K562 (cell line): Measurements from ENCODE around the gene PCDH1. TPM values are rescaled to one million over a fixed set of nuclear protein-coding genes. Genes with fewer than 3 reads are reported as not detected.

Experiments used
- BDP1 ChIP-seq: IDR thresholded peaks from 3 replicates; pipeline ENCODE4 v1.6.1; 2011; ENCODE audit not compliant: insufficient read length, insufficient read depth
- BRD9 ChIP-seq: fragments of 450-650 bp; IDR thresholded peaks from 2 replicates; pipeline ENCODE4 v1.6.1; 2018; ENCODE audit warnings: low read depth; ENCODE audit not compliant: partially characterized antibody
- DMBX1 ChIP-seq: fragments of 250-450 bp; sonication (Bioruptor Pico); IDR thresholded peaks from 2 replicates; pipeline ENCODE4 v1.8.0; 2022; ENCODE audit warnings: inconsistent platforms, mild to moderate bottlenecking, moderate library complexity, borderline replicate concordance
- EGR1 ChIP-seq: fragments of 450-650 bp; conservative IDR thresholded peaks from 2 replicates; pipeline ENCODE4 v1.6.1; 2017; ENCODE audit warnings: mild to moderate bottlenecking
- GABPA ChIP-seq: fragments of 200-800 bp; sonication (Bioruptor generic); conservative IDR thresholded peaks from 2 replicates; pipeline ENCODE4 v1.6.1; 2016; ENCODE audit warnings: low read depth, missing genetic modification characterization, missing compliant biosample characterization
- HDGF ChIP-seq: fragments of 450-650 bp; IDR thresholded peaks from 2 replicates; pipeline ENCODE4 v1.6.1; 2016
- IFI16 ChIP-seq: fragments of 250-450 bp; sonication (Bioruptor Pico); IDR thresholded peaks from 2 replicates; pipeline ENCODE4 v2.1.2; 2022; ENCODE audit warnings: mild to moderate bottlenecking, inconsistent platforms
- MEIS2 ChIP-seq: fragments of 450-650 bp; IDR thresholded peaks from 2 replicates; pipeline ENCODE4 v1.6.1; 2014; ENCODE audit warnings: mild to moderate bottlenecking; ENCODE audit not compliant: partially characterized antibody
- RFX5 ChIP-seq: IDR thresholded peaks from 2 replicates; pipeline ENCODE4 v1.6.1; 2011; ENCODE audit warnings: low read depth, mild to moderate bottlenecking, improper control_type of control experiment, low read length
- SMAD1 ChIP-seq: fragments of 150-350 bp; IDR thresholded peaks from 2 replicates; pipeline ENCODE4 v1.6.1; 2014; ENCODE audit warnings: low read length, low read depth; ENCODE audit not compliant: partially characterized antibody
- TAL1 ChIP-seq: fragments of 450-650 bp; IDR thresholded peaks from 2 replicates; pipeline ENCODE4 v1.6.1; 2016; ENCODE audit warnings: mild to moderate bottlenecking
- TOE1 ChIP-seq, 2 experiments: fragments of 450-650 bp in 1 of 2; sonication (generic) in 1 of 2; formaldehyde crosslinking in 1 of 2; IDR thresholded peaks; 2 replicates each; pipeline versions ENCODE4 v1.7.1 to v1.8.0; 2016 to 2022; ENCODE audit warnings: borderline replicate concordance in 2 of 2, mild to moderate bottlenecking in 2 of 2, antibody characterized with exemption in 1 of 2, inconsistent platforms in 1 of 2, low read depth in 1 of 2, missing genetic modification reagents in 1 of 2, moderate library complexity in 1 of 2
- ZNF224 ChIP-seq: sonication (generic); formaldehyde crosslinking; IDR thresholded peaks from 2 replicates; pipeline ENCODE4 v1.8.0; 2022; ENCODE audit warnings: mild to moderate bottlenecking, missing genetic modification reagents
- ZNF347 ChIP-seq: fragments of 450-650 bp; formaldehyde crosslinking; IDR thresholded peaks from 2 replicates; pipeline ENCODE4 v1.4.0; 2020; ENCODE audit warnings: low read depth, mild to moderate bottlenecking, moderate library complexity
- ZNF76 ChIP-seq: fragments of 250-450 bp; sonication (Bioruptor Pico); IDR thresholded peaks from 2 replicates; pipeline ENCODE4 v1.4.0; 2020; ENCODE audit warnings: mild to moderate bottlenecking, moderate library complexity, borderline replicate concordance
- polyA plus RNA-seq, 8 experiments: library from polyadenylated mRNA; depleted of rRNA in 4 of 8; stranded (reverse) in 5 of 8; unstranded in 3 of 8; fragments of >200 nt; fragmentation: Nextera tagmentation in 2 of 8; fragmentation: Illumina TruSeq in 1 of 8; extraction: Ambion mirVana in 2 of 8; extraction: Trizol in 1 of 8; gene quantifications; 2 replicates each; pipeline versions ENCODE4 v1.2.1 to v1.2.3, GENCODE V29; 2011 to 2014; ENCODE audit warnings: inconsistent platforms in 1 of 8, missing spikeins in 1 of 8
- total RNA-seq, 7 experiments: library from RNA; depleted of rRNA in 6 of 7; stranded (reverse); fragments of >200 nt in 6 of 7; fragmentation: Illumina TruSeq in 2 of 7; extraction: Trizol in 2 of 7; gene quantifications; 2 replicates each; pipeline versions ENCODE4 v1.2.1 to v1.2.3, GENCODE V29; 2011 to 2021; ENCODE audit warnings: low replicate concordance in 1 of 7
- TF ChIP-seq, protein P1 (sequence below): conservative IDR thresholded peaks from 2 replicates; pipeline ENCODE4 v1.6.1; 2011; ENCODE audit warnings: low read depth, mild to moderate bottlenecking, low read length; ENCODE audit not compliant: control insufficient read depth
- TF ChIP-seq, protein P2 (sequence below): sonication (generic); formaldehyde crosslinking; IDR thresholded peaks from 2 replicates; pipeline ENCODE4 v1.8.0; 2023; ENCODE audit warnings: mild to moderate bottlenecking, missing genetic modification reagents
- TF ChIP-seq, protein P3 (sequence below): sonication (generic); formaldehyde crosslinking; IDR thresholded peaks from 2 replicates; pipeline ENCODE4 v1.8.1; 2023; ENCODE audit warnings: mild to moderate bottlenecking, missing genetic modification reagents
- TF ChIP-seq, protein P4 (sequence below): fragments of 250-450 bp; sonication (Bioruptor Pico); IDR thresholded peaks from 2 replicates; pipeline ENCODE4 v1.8.0; 2022; ENCODE audit warnings: moderate library complexity, mild to moderate bottlenecking, inconsistent platforms
- TF ChIP-seq, protein P5 (sequence below): fragments of 250-450 bp; sonication (Bioruptor Pico); IDR thresholded peaks from 2 replicates; pipeline ENCODE4 v1.8.0; 2021; ENCODE audit warnings: borderline replicate concordance, mild to moderate bottlenecking, moderate library complexity; ENCODE audit not compliant: poor library complexity, severe bottlenecking

The PCDH1 gene
- total and polyA plus RNA-seq, 9 of the 15 experiments (the other 6 are each of a cell fraction or from before 2014, with no cell fraction given) = 0.11 to 3.6 (median 1.9) TPM; not detected in 1

DNA sequence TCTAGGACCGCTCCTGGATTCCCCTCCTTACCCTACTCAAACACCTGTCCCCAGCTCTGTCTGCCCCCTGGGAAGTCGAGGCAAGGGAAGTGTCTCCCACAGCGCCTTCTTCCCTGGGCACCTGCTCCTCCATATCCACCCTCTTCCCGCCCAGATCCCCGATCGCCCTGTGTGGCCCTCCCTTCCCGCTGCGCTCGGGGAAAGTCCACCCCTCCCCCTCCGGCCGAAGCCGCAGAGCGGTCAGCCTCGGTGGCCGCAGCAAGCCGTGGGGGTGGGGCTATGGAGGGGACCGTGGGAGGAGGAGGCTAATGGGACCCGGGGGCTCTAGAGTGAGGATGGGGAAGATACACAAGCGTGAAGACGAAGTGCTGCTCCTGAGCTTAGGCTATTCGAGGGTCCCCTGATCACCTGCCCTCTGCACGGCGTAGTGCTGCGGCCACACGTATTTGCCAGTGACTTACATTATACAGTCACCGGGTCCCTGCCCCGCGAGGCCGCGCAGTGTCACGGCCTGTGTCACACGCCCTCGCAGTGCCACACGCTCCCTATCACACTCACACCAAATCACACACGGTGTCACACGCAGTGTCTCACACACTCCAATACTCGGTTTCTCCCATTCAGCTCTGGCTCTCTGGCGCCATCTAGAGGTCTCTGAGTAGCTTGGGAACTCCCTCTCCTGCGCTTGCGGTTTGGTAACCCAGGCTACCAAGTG, 658 bp upstream of the PCDH1 start (continued):
- TF ChIP-seq, protein P1, sequence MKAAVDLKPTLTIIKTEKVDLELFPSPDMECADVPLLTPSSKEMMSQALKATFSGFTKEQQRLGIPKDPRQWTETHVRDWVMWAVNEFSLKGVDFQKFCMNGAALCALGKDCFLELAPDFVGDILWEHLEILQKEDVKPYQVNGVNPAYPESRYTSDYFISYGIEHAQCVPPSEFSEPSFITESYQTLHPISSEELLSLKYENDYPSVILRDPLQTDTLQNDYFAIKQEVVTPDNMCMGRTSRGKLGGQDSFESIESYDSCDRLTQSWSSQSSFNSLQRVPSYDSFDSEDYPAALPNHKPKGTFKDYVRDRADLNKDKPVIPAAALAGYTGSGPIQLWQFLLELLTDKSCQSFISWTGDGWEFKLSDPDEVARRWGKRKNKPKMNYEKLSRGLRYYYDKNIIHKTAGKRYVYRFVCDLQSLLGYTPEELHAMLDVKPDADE = no peak
- no peak for TF ChIP-seq BDP1
- TF ChIP-seq ZNF76 (CRISPR knock-in tag) = no peak
- TF ChIP-seq, protein P2, sequence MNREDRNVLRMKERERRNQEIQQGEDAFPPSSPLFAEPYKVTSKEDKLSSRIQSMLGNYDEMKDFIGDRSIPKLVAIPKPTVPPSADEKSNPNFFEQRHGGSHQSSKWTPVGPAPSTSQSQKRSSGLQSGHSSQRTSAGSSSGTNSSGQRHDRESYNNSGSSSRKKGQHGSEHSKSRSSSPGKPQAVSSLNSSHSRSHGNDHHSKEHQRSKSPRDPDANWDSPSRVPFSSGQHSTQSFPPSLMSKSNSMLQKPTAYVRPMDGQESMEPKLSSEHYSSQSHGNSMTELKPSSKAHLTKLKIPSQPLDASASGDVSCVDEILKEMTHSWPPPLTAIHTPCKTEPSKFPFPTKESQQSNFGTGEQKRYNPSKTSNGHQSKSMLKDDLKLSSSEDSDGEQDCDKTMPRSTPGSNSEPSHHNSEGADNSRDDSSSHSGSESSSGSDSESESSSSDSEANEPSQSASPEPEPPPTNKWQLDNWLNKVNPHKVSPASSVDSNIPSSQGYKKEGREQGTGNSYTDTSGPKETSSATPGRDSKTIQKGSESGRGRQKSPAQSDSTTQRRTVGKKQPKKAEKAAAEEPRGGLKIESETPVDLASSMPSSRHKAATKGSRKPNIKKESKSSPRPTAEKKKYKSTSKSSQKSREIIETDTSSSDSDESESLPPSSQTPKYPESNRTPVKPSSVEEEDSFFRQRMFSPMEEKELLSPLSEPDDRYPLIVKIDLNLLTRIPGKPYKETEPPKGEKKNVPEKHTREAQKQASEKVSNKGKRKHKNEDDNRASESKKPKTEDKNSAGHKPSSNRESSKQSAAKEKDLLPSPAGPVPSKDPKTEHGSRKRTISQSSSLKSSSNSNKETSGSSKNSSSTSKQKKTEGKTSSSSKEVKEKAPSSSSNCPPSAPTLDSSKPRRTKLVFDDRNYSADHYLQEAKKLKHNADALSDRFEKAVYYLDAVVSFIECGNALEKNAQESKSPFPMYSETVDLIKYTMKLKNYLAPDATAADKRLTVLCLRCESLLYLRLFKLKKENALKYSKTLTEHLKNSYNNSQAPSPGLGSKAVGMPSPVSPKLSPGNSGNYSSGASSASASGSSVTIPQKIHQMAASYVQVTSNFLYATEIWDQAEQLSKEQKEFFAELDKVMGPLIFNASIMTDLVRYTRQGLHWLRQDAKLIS (CRISPR knock-in tag) = no peak
- TF ChIP-seq RFX5 = no peak
- TF ChIP-seq GABPA (tag) = no peak
- TF ChIP-seq, protein P3, sequence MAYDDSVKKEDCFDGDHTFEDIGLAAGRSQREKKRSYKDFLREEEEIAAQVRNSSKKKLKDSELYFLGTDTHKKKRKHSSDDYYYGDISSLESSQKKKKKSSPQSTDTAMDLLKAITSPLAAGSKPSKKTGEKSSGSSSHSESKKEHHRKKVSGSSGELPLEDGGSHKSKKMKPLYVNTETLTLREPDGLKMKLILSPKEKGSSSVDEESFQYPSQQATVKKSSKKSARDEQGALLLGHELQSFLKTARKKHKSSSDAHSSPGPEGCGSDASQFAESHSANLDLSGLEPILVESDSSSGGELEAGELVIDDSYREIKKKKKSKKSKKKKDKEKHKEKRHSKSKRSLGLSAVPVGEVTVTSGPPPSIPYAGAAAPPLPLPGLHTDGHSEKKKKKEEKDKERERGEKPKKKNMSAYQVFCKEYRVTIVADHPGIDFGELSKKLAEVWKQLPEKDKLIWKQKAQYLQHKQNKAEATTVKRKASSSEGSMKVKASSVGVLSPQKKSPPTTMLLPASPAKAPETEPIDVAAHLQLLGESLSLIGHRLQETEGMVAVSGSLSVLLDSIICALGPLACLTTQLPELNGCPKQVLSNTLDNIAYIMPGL (CRISPR knock-in tag) = no peak
- no peak for TF ChIP-seq DMBX1 (CRISPR knock-in tag)
- 0 out of 2 replicates have a peak, but pooled peaks have one; percentile 22 for TF ChIP-seq TOE1 (IDR thresholded peaks at IDR 0.05; ENCODE audit: borderline replicate concordance)
- no peak for TF ChIP-seq TOE1 (CRISPR knock-in tag; IDR thresholded peaks at IDR 0.05; ENCODE audit: borderline replicate concordance, low read depth)
- no peak for TF ChIP-seq SMAD1
- TF ChIP-seq, protein P4, sequence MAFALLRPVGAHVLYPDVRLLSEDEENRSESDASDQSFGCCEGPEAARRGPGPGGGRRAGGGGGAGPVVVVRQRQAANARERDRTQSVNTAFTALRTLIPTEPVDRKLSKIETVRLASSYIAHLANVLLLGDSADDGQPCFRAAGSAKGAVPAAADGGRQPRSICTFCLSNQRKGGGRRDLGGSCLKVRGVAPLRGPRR (CRISPR knock-in tag) = no peak
- TF ChIP-seq BRD9 = no peak
- peak; percentile 16 for TF ChIP-seq MEIS2
- TF ChIP-seq ZNF224 = no peak
- TF ChIP-seq, protein P5, sequence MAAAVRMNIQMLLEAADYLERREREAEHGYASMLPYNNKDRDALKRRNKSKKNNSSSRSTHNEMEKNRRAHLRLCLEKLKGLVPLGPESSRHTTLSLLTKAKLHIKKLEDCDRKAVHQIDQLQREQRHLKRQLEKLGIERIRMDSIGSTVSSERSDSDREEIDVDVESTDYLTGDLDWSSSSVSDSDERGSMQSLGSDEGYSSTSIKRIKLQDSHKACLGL (CRISPR knock-in tag) = no peak
- no peak for TF ChIP-seq TAL1
- TF ChIP-seq IFI16 (CRISPR knock-in tag) = no peak
- TF ChIP-seq HDGF = no peak
- TF ChIP-seq ZNF347 (CRISPR knock-in tag) = no peak
- TF ChIP-seq EGR1 = peak; percentile 47
